22Rv1 (cell line): ENCODE data around the gene TEX264.
"Not testable (repeated sequence)": the region's sequence is repeated elsewhere in the genome, so short reads cannot be mapped to it uniquely, and the experiment has no call there.

Experiments
- H3K27ac ChIP-seq: fragments of 450-650 bp; 2 replicates; pipeline ENCODE4 v1.5.1; 2017
- ZFX ChIP-seq: fragments of 450-650 bp; IDR thresholded peaks from 2 replicates; pipeline ENCODE4 v1.6.1; 2017; ENCODE audit warnings: antibody characterized with exemption, borderline replicate concordance
- TF ChIP-seq, protein P1 (sequence below): fragments of 450-650 bp; IDR thresholded peaks from 2 replicates; pipeline ENCODE4 v1.5.1; 2017; ENCODE audit warnings: mild to moderate bottlenecking

The TEX264 gene

DNA sequence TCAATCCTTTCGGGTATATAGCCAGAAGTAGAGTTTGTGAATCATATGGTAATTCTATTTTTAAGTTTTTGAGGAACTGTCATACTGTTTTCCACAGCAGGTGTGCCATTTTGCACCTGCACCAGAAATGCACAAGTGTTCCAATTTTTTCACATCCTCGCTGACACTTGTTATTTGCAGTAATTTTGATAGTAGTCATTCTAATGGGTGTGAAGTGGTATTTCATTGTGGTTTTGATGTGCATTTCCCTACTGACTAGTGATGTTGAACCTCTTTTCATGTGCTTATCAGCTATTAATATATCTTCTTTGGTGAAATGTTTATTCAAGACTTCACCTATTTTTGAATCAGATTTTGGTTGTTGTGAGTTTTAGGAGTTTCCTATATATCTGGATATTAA, 64.9 kb downstream of the TEX264 start:
- TF ChIP-seq ZFX = no peak
- TF ChIP-seq, protein P1, sequence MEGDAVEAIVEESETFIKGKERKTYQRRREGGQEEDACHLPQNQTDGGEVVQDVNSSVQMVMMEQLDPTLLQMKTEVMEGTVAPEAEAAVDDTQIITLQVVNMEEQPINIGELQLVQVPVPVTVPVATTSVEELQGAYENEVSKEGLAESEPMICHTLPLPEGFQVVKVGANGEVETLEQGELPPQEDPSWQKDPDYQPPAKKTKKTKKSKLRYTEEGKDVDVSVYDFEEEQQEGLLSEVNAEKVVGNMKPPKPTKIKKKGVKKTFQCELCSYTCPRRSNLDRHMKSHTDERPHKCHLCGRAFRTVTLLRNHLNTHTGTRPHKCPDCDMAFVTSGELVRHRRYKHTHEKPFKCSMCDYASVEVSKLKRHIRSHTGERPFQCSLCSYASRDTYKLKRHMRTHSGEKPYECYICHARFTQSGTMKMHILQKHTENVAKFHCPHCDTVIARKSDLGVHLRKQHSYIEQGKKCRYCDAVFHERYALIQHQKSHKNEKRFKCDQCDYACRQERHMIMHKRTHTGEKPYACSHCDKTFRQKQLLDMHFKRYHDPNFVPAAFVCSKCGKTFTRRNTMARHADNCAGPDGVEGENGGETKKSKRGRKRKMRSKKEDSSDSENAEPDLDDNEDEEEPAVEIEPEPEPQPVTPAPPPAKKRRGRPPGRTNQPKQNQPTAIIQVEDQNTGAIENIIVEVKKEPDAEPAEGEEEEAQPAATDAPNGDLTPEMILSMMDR = no peak
- no peak overlapping the region for H3K27ac ChIP-seq

DNA sequence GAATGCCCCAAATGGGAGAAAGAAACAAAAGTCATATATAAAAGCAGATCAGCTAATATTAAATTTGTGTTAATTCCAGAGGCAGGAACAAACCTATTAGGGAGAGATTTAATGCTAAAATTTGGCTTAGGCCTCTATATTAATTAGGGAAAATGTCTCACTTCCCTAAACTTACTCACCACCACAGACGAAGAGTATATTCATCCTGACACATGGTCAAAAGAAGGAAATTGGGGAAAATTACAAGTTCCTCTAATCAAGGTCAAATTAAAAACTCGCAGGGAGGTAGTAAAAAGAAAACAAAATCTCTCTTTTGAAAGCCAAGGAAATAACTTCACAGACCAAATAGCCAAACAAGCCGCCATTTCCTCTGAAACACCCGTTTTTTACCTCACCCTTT, 68.1 kb downstream of the TEX264 start:
- TF ChIP-seq ZFX = no peak
- TF ChIP-seq, protein P1 = no peak
- H3K27ac ChIP-seq = no peak overlapping the region

DNA sequence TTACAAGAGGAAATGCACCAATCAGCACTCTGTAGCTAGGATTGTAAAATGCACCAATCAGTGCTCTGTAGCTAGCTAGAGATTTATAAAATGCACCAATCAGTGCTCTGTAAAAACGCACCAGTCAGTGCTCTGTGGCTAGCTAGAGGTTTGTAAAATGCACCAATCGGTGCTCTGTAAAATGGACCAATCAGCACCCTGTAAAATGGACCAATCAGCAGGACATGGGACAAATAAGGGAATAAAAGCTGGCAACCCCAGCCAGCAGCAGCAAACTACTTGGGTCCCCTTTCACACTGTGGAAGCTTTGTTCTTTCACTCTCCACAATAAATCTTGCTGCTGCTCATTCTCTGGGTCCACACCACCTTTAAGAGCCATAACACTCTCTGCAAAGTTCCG, 71.3 kb downstream of the TEX264 start:
- not testable (repeated sequence) for H3K27ac ChIP-seq

DNA sequence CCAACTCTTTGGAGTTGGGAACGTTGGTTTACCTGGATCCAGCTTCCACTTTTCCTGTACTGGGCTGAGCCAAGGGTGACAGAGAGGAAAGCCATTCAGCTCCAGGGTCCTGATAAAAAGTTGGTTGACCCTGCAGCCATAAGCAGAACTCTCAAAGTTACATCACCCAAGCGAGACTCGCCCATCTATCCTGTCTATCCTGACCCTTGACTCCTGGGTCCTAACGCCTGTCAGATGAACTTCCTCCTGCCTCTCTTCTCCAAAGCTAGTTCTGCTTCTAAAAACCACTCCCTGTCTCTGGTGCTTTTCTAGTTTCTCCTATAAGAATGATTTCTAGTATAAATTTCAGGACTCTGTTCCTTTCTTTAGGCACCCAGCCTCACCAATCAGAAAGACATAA, 71.9 kb downstream of the TEX264 start:
- not testable (repeated sequence) for H3K27ac ChIP-seq

DNA sequence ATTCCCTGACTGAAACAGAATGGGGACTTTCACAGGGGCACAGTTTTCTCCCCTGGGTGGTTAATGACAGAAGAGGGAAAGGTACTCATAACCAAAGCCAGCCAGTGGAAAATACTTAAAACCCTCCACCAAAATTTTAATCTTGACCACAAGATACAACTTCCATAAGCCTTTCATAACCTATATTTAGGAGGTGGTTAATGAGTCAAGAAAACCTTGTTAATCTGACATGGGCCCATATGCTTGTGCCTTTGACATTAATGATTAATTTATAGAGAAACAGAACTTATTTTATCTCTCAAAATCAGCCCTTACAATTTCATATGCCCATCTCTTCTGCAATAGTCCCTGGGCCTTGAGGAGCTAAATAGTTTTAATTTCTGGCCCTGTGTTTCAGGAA, 76.8 kb downstream of the TEX264 start:
- TF ChIP-seq, protein P1 = no peak
- TF ChIP-seq ZFX = no peak
- no peak overlapping the region for H3K27ac ChIP-seq

DNA sequence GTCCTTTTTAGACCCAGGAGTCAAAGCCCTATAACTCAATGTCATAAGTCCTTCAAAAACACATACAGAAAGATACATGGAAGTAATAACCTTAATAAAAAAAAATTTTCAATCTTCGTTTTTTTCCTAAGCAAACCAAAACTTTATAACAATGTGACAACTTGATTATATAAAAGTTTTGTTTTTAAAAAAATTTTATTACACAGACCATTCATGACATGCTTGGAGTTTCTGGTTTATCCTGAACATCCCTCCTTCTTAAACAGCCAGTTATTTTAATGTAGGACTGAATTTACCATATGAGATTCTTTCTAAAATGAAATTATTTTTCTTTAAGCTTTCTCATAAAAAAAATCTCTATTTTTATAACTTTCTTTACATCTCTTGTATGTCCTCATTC, 77.3 kb downstream of the TEX264 start:
- TF ChIP-seq ZFX = no peak
- TF ChIP-seq, protein P1 = no peak
- H3K27ac ChIP-seq = no peak overlapping the region

DNA sequence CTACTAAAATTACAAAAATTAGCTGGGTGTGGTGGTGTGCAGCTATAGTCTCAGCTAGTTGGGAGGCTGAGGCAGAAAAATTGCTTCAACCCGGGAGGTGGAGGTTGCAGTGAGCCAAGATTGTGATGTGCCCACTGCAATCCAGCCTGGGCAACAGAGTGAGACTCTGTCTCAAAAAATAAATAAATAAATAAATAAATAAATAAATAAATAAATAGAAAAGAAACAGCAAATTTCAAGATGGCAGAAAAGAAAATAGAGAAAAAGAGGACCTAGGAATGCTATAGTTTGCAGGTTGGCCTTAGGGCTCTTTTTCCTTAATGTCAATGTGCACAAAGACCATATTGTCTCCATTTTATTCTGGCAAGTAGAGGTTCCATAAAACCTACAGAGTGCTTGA, 79.8 kb downstream of the TEX264 start:
- no peak for TF ChIP-seq ZFX
- TF ChIP-seq, protein P1 = no peak
- H3K27ac ChIP-seq = no peak overlapping the region

DNA sequence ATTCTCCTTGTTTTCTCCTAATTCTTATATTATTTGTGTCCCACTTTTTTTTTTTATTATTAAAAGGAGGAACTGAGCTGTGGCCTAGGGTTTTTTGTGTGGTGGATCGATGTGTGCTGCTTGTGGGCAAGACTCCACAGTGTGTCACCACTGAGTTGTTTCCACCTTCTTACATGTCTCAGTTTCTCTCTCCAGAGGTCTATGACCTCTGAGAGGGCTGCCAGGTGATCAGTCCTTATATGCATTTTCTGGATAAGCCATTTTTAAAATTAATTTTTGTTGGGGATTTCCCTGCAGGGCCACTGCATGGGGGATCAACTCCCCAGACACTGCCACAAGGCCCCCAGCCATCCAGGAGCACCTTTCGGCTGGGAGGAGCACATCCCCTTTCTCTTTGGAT, 80.2 kb downstream of the TEX264 start:
- TF ChIP-seq, protein P1 = no peak
- no peak for TF ChIP-seq ZFX
- H3K27ac ChIP-seq = no peak overlapping the region
